ENCODE results near the gene BMS1. TPM values are rescaled to one million over a fixed set of nuclear protein-coding genes. Genes with fewer than 3 reads are reported as not detected.

The BMS1 gene
- total and polyA plus RNA-seq, 4 experiments from 2014 or later = 7.1 to 18.9 (median 17.8) TPM

- intact Hi-C loops (cut with micrococcal nuclease) = no loop called here
- Mint-ChIP-seq H3K9me3 (no peaks in the 10 kb centered on the region), H3K4me1 (no peaks in the 10 kb centered on the region), H3K27me3 (peaks cover 1 to 5% of the 10 kb centered on the region in 2 donors), H3K4me3 (no peak overlapping the region), H3K27ac (no peak overlapping the region), H3K36me3 (no peaks in the 10 kb centered on the region)
- POLR2A ChIA-PET (ENCODE audit: partially characterized antibody) = no interaction called here
- no peaks in the 10 kb centered on the region for H3K4me1 ChIP-seq (ENCODE audit: insufficient read depth, low read length)
- DNase-seq = no peak
- no peak overlapping the region for H3K27ac ChIP-seq (ENCODE audit: low read depth, low read length)
- no peaks in the 10 kb centered on the region for H3K9me3 ChIP-seq (ENCODE audit: control insufficient read depth in 1 of 2, low read length in 2 of 2)
- no peaks in the 10 kb centered on the region for H3K27me3 ChIP-seq (ENCODE audit: insufficient read depth, low read length)
- H3K36me3 ChIP-seq (ENCODE audit: insufficient read depth, low read length) = no peaks in the 10 kb centered on the region
- no peak overlapping the region for H3K4me3 ChIP-seq (ENCODE audit: low read length in 2 of 2)
- CTCF ChIA-PET (ENCODE audit: partially characterized antibody) = no interaction called here
Measured at GRCh38 chr10:42872865-42873435, 90.4 kb downstream of the BMS1 start.

- H3K27ac Mint-ChIP-seq = no peak overlapping the region
- H3K27me3 ChIP-seq (ENCODE audit: insufficient read depth, low read length) = no peaks in the 10 kb centered on the region
Measured at GRCh38 chr10:42874713-42875387, 92.3 kb downstream of the BMS1 start.

GRCh38 chr10:42875388-42875755, 92.8 kb downstream of the BMS1 start:
- no peak overlapping the region for H3K27ac ChIP-seq (ENCODE audit: low read depth, low read length)
- no peaks in the 10 kb centered on the region for H3K36me3 ChIP-seq (ENCODE audit: insufficient read depth, low read length)
- DNase-seq = no peak
- Mint-ChIP-seq H3K4me3 (no peak overlapping the region), H3K9me3 (peaks cover 0 to 2% (median 0%) of the 10 kb centered on the region in 8 donors), H3K36me3 (no peaks in the 10 kb centered on the region), H3K27ac (no peak overlapping the region), H3K4me1 (no peaks in the 10 kb centered on the region), H3K27me3 (peaks cover 3 to 4% of the 10 kb centered on the region in 2 donors)
- ChIA-PET POLR2A (ENCODE audit: partially characterized antibody) (no interaction called here), CTCF (ENCODE audit: partially characterized antibody) (no interaction called here)
- intact Hi-C loops (cut with micrococcal nuclease) = no loop called here
- no peaks in the 10 kb centered on the region for H3K27me3 ChIP-seq (ENCODE audit: insufficient read depth, low read length)
- no peak overlapping the region for H3K4me3 ChIP-seq (ENCODE audit: low read length in 2 of 2)
- H3K4me1 ChIP-seq (ENCODE audit: insufficient read depth, low read length) = no peaks in the 10 kb centered on the region
- no peaks in the 10 kb centered on the region for H3K9me3 ChIP-seq (ENCODE audit: control insufficient read depth in 1 of 2, low read length in 2 of 2)

More at GRCh38 chr10:42874713-42875387, 92.3 kb downstream of the BMS1 start:
- DNase-seq = no peak
- Histone ChIP-seq H3K36me3 (ENCODE audit: insufficient read depth, low read length) (no peaks in the 10 kb centered on the region), H3K9me3 (ENCODE audit: control insufficient read depth in 1 of 2, low read length in 2 of 2) (no peaks in the 10 kb centered on the region), H3K4me1 (ENCODE audit: insufficient read depth, low read length) (no peaks in the 10 kb centered on the region), H3K4me3 (ENCODE audit: low read length in 2 of 2) (no peak overlapping the region), H3K27ac (ENCODE audit: low read depth, low read length) (no peak overlapping the region)
- H3K9me3 Mint-ChIP-seq = no peaks in the 10 kb centered on the region
- CTCF ChIA-PET (ENCODE audit: partially characterized antibody) = no interaction called here
- POLR2A ChIA-PET (ENCODE audit: partially characterized antibody) = no interaction called here
- H3K36me3 Mint-ChIP-seq = no peaks in the 10 kb centered on the region
- intact Hi-C loops (cut with micrococcal nuclease) = no loop called here
- peaks cover 1 to 3% of the 10 kb centered on the region in 2 donors for H3K27me3 Mint-ChIP-seq
- no peaks in the 10 kb centered on the region for H3K4me1 Mint-ChIP-seq
- no peak overlapping the region for H3K4me3 Mint-ChIP-seq

GRCh38 chr10:42875798-42876341, 93.3 kb downstream of the BMS1 start:
- no peaks in the 10 kb centered on the region for H3K4me1 Mint-ChIP-seq
- no peak overlapping the region for H3K4me3 Mint-ChIP-seq
- ChIA-PET POLR2A (ENCODE audit: partially characterized antibody) (no interaction called here), CTCF (ENCODE audit: partially characterized antibody) (no interaction called here)
- H3K36me3 Mint-ChIP-seq = no peaks in the 10 kb centered on the region
- H3K27me3 Mint-ChIP-seq = peaks cover 3 to 4% of the 10 kb centered on the region in 2 donors
- Histone ChIP-seq H3K4me3 (ENCODE audit: low read length in 2 of 2) (no peak overlapping the region), H3K27ac (ENCODE audit: low read depth, low read length) (no peak overlapping the region), H3K27me3 (ENCODE audit: insufficient read depth, low read length) (no peaks in the 10 kb centered on the region), H3K36me3 (ENCODE audit: insufficient read depth, low read length) (no peaks in the 10 kb centered on the region), H3K4me1 (ENCODE audit: insufficient read depth, low read length) (no peaks in the 10 kb centered on the region), H3K9me3 (ENCODE audit: control insufficient read depth in 1 of 2, low read length in 2 of 2) (no peaks in the 10 kb centered on the region)
- no peak for DNase-seq
- H3K27ac Mint-ChIP-seq = no peak overlapping the region
- intact Hi-C loops (cut with micrococcal nuclease) = no loop called here
- H3K9me3 Mint-ChIP-seq = peaks cover 0 to 2% (median 0%) of the 10 kb centered on the region in 8 donors

GRCh38 chr10:42876476-42876875, 93.9 kb downstream of the BMS1 start:
- Histone ChIP-seq H3K27ac (ENCODE audit: low read depth, low read length) (no peak overlapping the region), H3K4me3 (ENCODE audit: low read length in 2 of 2) (no peak overlapping the region), H3K9me3 (ENCODE audit: control insufficient read depth in 1 of 2, low read length in 2 of 2) (no peaks in the 10 kb centered on the region), H3K27me3 (ENCODE audit: insufficient read depth, low read length) (no peaks in the 10 kb centered on the region), H3K4me1 (ENCODE audit: insufficient read depth, low read length) (no peaks in the 10 kb centered on the region), H3K36me3 (ENCODE audit: insufficient read depth, low read length) (no peaks in the 10 kb centered on the region)
- Mint-ChIP-seq H3K4me1 (no peaks in the 10 kb centered on the region), H3K36me3 (no peaks in the 10 kb centered on the region), H3K27me3 (peaks cover 3 to 4% of the 10 kb centered on the region in 2 donors), H3K4me3 (no peak overlapping the region), H3K27ac (no peak overlapping the region), H3K9me3 (peaks cover 0 to 5% (median 0%) of the 10 kb centered on the region in 8 donors)
- no peak for DNase-seq
- ChIA-PET CTCF (ENCODE audit: partially characterized antibody) (no interaction called here), POLR2A (ENCODE audit: partially characterized antibody) (no interaction called here)
- intact Hi-C loops (cut with micrococcal nuclease) = no loop called here

- H3K4me3 Mint-ChIP-seq = no peak overlapping the region
- H3K27me3 Mint-ChIP-seq = peaks cover under 1 to 4% of the 10 kb centered on the region in 2 donors
- no peak for DNase-seq
- no peaks in the 10 kb centered on the region for H3K4me1 Mint-ChIP-seq
- H3K9me3 Mint-ChIP-seq = peaks cover 0 to 7% (median 1%) of the 10 kb centered on the region in 8 donors
- H3K27ac Mint-ChIP-seq = no peak overlapping the region
- ChIA-PET CTCF (ENCODE audit: partially characterized antibody) (no interaction called here), POLR2A (ENCODE audit: partially characterized antibody) (no interaction called here)
- intact Hi-C loops (cut with micrococcal nuclease) = no loop called here
- H3K27ac ChIP-seq (ENCODE audit: low read depth, low read length) = no peak overlapping the region
- no peaks in the 10 kb centered on the region for H3K27me3 ChIP-seq (ENCODE audit: insufficient read depth, low read length)
- no peaks in the 10 kb centered on the region for H3K4me1 ChIP-seq (ENCODE audit: insufficient read depth, low read length)
- H3K36me3 Mint-ChIP-seq = no peaks in the 10 kb centered on the region
- H3K36me3 ChIP-seq (ENCODE audit: insufficient read depth, low read length) = no peaks in the 10 kb centered on the region
- no peak overlapping the region for H3K4me3 ChIP-seq (ENCODE audit: low read length in 2 of 2)
- no peaks in the 10 kb centered on the region for H3K9me3 ChIP-seq (ENCODE audit: control insufficient read depth in 1 of 2, low read length in 2 of 2)
Measured at GRCh38 chr10:42876945-42877344, 94.3 kb downstream of the BMS1 start.

- ChIA-PET CTCF (ENCODE audit: partially characterized antibody) (no interaction called here), POLR2A (ENCODE audit: partially characterized antibody) (no interaction called here)
- no peaks in the 10 kb centered on the region for H3K9me3 ChIP-seq (ENCODE audit: control insufficient read depth in 1 of 2, low read length in 2 of 2)
- H3K4me3 ChIP-seq (ENCODE audit: low read length in 2 of 2) = no peak overlapping the region
- no peaks in the 10 kb centered on the region for H3K4me1 ChIP-seq (ENCODE audit: insufficient read depth, low read length)
- H3K27me3 ChIP-seq (ENCODE audit: insufficient read depth, low read length) = no peaks in the 10 kb centered on the region
- intact Hi-C loops (cut with micrococcal nuclease) = no loop called here
- Mint-ChIP-seq H3K27ac (no peak overlapping the region), H3K9me3 (peaks cover 0 to 13% (median 7%) of the 10 kb centered on the region in 8 donors), H3K4me3 (no peak overlapping the region), H3K4me1 (no peaks in the 10 kb centered on the region), H3K36me3 (no peaks in the 10 kb centered on the region), H3K27me3 (peaks cover 0 to 4% of the 10 kb centered on the region in 2 donors)
- H3K27ac ChIP-seq (ENCODE audit: low read depth, low read length) = no peak overlapping the region
- no peaks in the 10 kb centered on the region for H3K36me3 ChIP-seq (ENCODE audit: insufficient read depth, low read length)
- no peak for DNase-seq
Measured at GRCh38 chr10:42877496-42878030, 95.0 kb downstream of the BMS1 start.

Measured in CD4-positive, alpha-beta memory T cell (primary cell).